Left ventricle myocardium inferior (tissue), 1 donor: ENCODE data around the gene SLC35E4. TPM values are rescaled to one million over a fixed set of nuclear protein-coding genes. Genes with fewer than 3 reads are reported as not detected.

Source experiments
- DNase-seq: peaks from one replicate; pipeline ENCODE4 v3.0.0-alpha.2; 2020
- H3K27ac ChIP-seq: fragments of 200-600 bp; replicated peaks from 2 replicates; pipeline ENCODE4 v1.8.0; 2021
- H3K27me3 ChIP-seq: fragments of 200-600 bp; 2 replicates; pipeline ENCODE4 v1.8.0; 2021; ENCODE audit warnings: low read depth
- H3K36me3 ChIP-seq: fragments of 200-600 bp; 2 replicates; pipeline ENCODE4 v1.8.0; 2021
- H3K4me1 ChIP-seq: fragments of 200-600 bp; 2 replicates; pipeline ENCODE4 v1.8.0; 2021
- H3K4me3 ChIP-seq: fragments of 200-600 bp; 2 replicates; pipeline ENCODE4 v1.8.0; 2021; ENCODE audit warnings: mild to moderate bottlenecking, moderate library complexity
- H3K9me3 ChIP-seq: fragments of 200-600 bp; replicated peaks from 2 replicates; pipeline ENCODE4 v1.8.0; 2021
- CTCF ChIP-seq: fragments of 200-600 bp; IDR thresholded peaks from 2 replicates; pipeline ENCODE4 v1.8.0; 2021; ENCODE audit warnings: antibody characterized with exemption, mild to moderate bottlenecking, borderline replicate concordance
- intact Hi-C: fragments of 100-400 bp; cut with micrococcal nuclease; formaldehyde crosslinking; loops from one replicate; pipeline ENCODE4 v1.11.0; 2022
- total RNA-seq: library from RNA; stranded (reverse); fragmentation: NEBNext Ultra II Directional; extraction: Animal tissue kit (Norgen Biotek cat#: 25700); gene quantifications from one replicate; pipeline ENCODE4 v1.2.1, GENCODE V29; 2021
- donor health status: DM: no; HTN: yes; CAD: no; lungs with severe emphysema.

Gene SLC35E4
- total RNA-seq, 1 donor from 2014 or later: 3.8 TPM

- Histone ChIP-seq H3K27me3 (no peaks in the 10 kb centered on the region), H3K4me1 (peaks cover 22% of the 10 kb centered on the region), H3K27ac (no peak overlapping the region), H3K4me3 (no peak overlapping the region), H3K36me3 (no peaks in the 10 kb centered on the region), H3K9me3 (no peaks in the 10 kb centered on the region)
- intact Hi-C loops: no loop called here
- DNase-seq: no peak
- no peak for TF ChIP-seq CTCF
These were observed 12.0 kb downstream of the SLC35E4 start for GRCh38 chr22:30647536-30647935.

GRCh38 chr22:30648825-30649224 is 13.2 kb downstream of the SLC35E4 start:
- no peak overlapping the region for H3K4me3 ChIP-seq
- H3K36me3 ChIP-seq: no peaks in the 10 kb centered on the region
- no peaks in the 10 kb centered on the region for H3K27me3 ChIP-seq
- DNase-seq: no peak
- H3K27ac ChIP-seq: no peak overlapping the region
- no peaks in the 10 kb centered on the region for H3K9me3 ChIP-seq
- intact Hi-C loops: no loop called here
- no peak for TF ChIP-seq CTCF
- peaks cover 11% of the 10 kb centered on the region for H3K4me1 ChIP-seq

- TF ChIP-seq CTCF: no peak
- H3K36me3 ChIP-seq: peaks cover 6% of the 10 kb centered on the region
- H3K27me3 ChIP-seq: no peaks in the 10 kb centered on the region
- DNase-seq: peak; percentile 24
- no peak overlapping the region for H3K4me3 ChIP-seq
- intact Hi-C loops: no loop called here
- no peaks in the 10 kb centered on the region for H3K9me3 ChIP-seq
- H3K27ac ChIP-seq: no peak overlapping the region
- H3K4me1 ChIP-seq: peaks cover 4% of the 10 kb centered on the region
These were observed 13.9 kb downstream of the SLC35E4 start for GRCh38 chr22:30649430-30650007.

GRCh38 chr22:30650508-30651116 is 15.0 kb downstream of the SLC35E4 start:
- Histone ChIP-seq H3K9me3 (no peaks in the 10 kb centered on the region), H3K36me3 (peaks cover 6% of the 10 kb centered on the region), H3K4me1 (peaks cover 4% of the 10 kb centered on the region), H3K4me3 (no peak overlapping the region), H3K27ac (no peak overlapping the region), H3K27me3 (no peaks in the 10 kb centered on the region)
- intact Hi-C loops: no loop called here
- DNase-seq: no peak
- TF ChIP-seq CTCF: no peak

GRCh38 chr22:30652852-30653251 is 17.3 kb downstream of the SLC35E4 start:
- DNase-seq: no peak
- no peak overlapping the region for H3K4me3 ChIP-seq
- H3K36me3 ChIP-seq: peaks cover 6% of the 10 kb centered on the region
- H3K9me3 ChIP-seq: no peaks in the 10 kb centered on the region
- peaks cover 4% of the 10 kb centered on the region for H3K4me1 ChIP-seq
- H3K27me3 ChIP-seq: no peaks in the 10 kb centered on the region
- intact Hi-C loops: no loop called here
- TF ChIP-seq CTCF: no peak
- H3K27ac ChIP-seq: no peak overlapping the region
